ENCODE measurements around the gene RIN3. TPM values are rescaled to one million over a fixed set of nuclear protein-coding genes. Genes with fewer than 3 reads are reported as not detected.

Gene RIN3
- total RNA-seq, 1 donor from 2014 or later, result 4.4 TPM

Other genes starting within 250 kb of the RIN3 start
- under 0.01 TPM in 2 replicates for gene SLC24A4, start 190.6 kb upstream of the RIN3 start, total RNA-seq
- gene LGMN, start 234.8 kb downstream of the RIN3 start, total RNA-seq, result 57.8 and 62.7 TPM in 2 replicates